Measurements from ENCODE around the gene VSIR.

VSIR gene

GRCh38 chr10:71747039-71747531, 26.2 kb downstream of the VSIR start:
- DNase-seq (ENCODE audit: low spot score) = no peak

GRCh38 chr10:71746344-71747037, 26.8 kb downstream of the VSIR start:
- no peak for DNase-seq (ENCODE audit: low spot score)

- DNase-seq (ENCODE audit: low spot score) = no peak
Measured at GRCh38 chr10:71745664-71746250, 27.6 kb downstream of the VSIR start.

- no peak for DNase-seq (ENCODE audit: low spot score)
Measured at GRCh38 chr10:71744897-71745663, 28.2 kb downstream of the VSIR start.

GRCh38 chr10:71743866-71744265, 29.5 kb downstream of the VSIR start:
- DNase-seq (ENCODE audit: low spot score) = no peak

- no peak for DNase-seq (ENCODE audit: low spot score)
Measured at GRCh38 chr10:71743089-71743838, 30.1 kb downstream of the VSIR start.

- DNase-seq (ENCODE audit: low spot score) = no peak
Measured at GRCh38 chr10:71742301-71743088, 30.8 kb downstream of the VSIR start.

GRCh38 chr10:71741671-71742070, 31.6 kb downstream of the VSIR start:
- no peak for DNase-seq (ENCODE audit: low spot score)

- DNase-seq (ENCODE audit: low spot score) = no peak
Measured at GRCh38 chr10:71741029-71741428, 32.3 kb downstream of the VSIR start.

GRCh38 chr10:71740069-71740653, 33.2 kb downstream of the VSIR start:
- peak; percentile 52 for DNase-seq (ENCODE audit: low spot score)

- no peak for DNase-seq (ENCODE audit: low spot score)
Measured at GRCh38 chr10:71739358-71739900, 33.9 kb downstream of the VSIR start.

GRCh38 chr10:71737834-71738197, 35.5 kb downstream of the VSIR start:
- DNase-seq (ENCODE audit: low spot score) = peak; percentile 65

GRCh38 chr10:71737001-71737833, 36.1 kb downstream of the VSIR start:
- peak; percentile 13 for DNase-seq (ENCODE audit: low spot score)

- no peak for DNase-seq (ENCODE audit: low spot score)
Measured at GRCh38 chr10:71736570-71736952, 36.8 kb downstream of the VSIR start.

GRCh38 chr10:71735709-71736569, 37.4 kb downstream of the VSIR start:
- no peak for DNase-seq (ENCODE audit: low spot score)

GRCh38 chr10:71734797-71735196, 38.5 kb downstream of the VSIR start:
- no peak for DNase-seq (ENCODE audit: low spot score)

GRCh38 chr10:71731791-71732190, 41.5 kb downstream of the VSIR start:
- no peak for DNase-seq (ENCODE audit: low spot score)

- DNase-seq (ENCODE audit: low spot score) = no peak
Measured at GRCh38 chr10:71729161-71729636, 44.1 kb downstream of the VSIR start.

Data from AG08395 (cell line).